ENCODE data around the gene MT3. TPM values are rescaled to one million over a fixed set of nuclear protein-coding genes. Genes with fewer than 3 reads are reported as not detected.

Gene MT3
- total RNA-seq, 4 donors from 2014 or later: not detected

GRCh38 chr16:56639045-56639444 is 49.7 kb downstream of the MT3 start:
- intact Hi-C loops (cut with DNase I): no loop called here
- no peak for DNase-seq
- 91 to 100% methylated on average over 1 of the region's 1 CpG for WGBS, 2 donors
- no peak for TF ChIP-seq CTCF (IDR thresholded peaks at IDR 0.05)
- no peak for TF ChIP-seq POLR2A (IDR thresholded peaks at IDR 0.05)
- no peaks in the 10 kb centered on the region for H3K9me3 ChIP-seq
- peaks cover 18 to 52% (median 30%) of the 10 kb centered on the region in 3 donors for H3K4me1 ChIP-seq
- no peak overlapping the region for H3K27ac ChIP-seq
- no peak overlapping the region for H3K4me3 ChIP-seq
- peaks cover 3 to 97% (median 9%) of the 10 kb centered on the region in 4 donors for H3K27me3 ChIP-seq
- H3K36me3 ChIP-seq: no peaks in the 10 kb centered on the region

- intact Hi-C loops (cut with DNase I): no loop called here
- peaks cover 0 to 97% (median 9%) of the 10 kb centered on the region in 4 donors for H3K27me3 ChIP-seq
- no peaks in the 10 kb centered on the region for H3K36me3 ChIP-seq
- no peak overlapping the region for H3K4me3 ChIP-seq
- H3K27ac ChIP-seq: no peak overlapping the region
- no peak for DNase-seq
- WGBS, 2 donors: 43 to 72% methylated on average over 1 of the region's 1 CpG
- peaks cover 20 to 49% (median 30%) of the 10 kb centered on the region in 3 donors for H3K4me1 ChIP-seq
- no peaks in the 10 kb centered on the region for H3K9me3 ChIP-seq
- TF ChIP-seq POLR2A (IDR thresholded peaks at IDR 0.05): no peak
- no peak for TF ChIP-seq CTCF (IDR thresholded peaks at IDR 0.05)
These were observed 50.7 kb downstream of the MT3 start for GRCh38 chr16:56640076-56640475.

Other genes with a start within 250 kb of the MT3 start
- gene AMFR, start 164.0 kb upstream of the MT3 start, total RNA-seq: 100 to 1,000 TPM in 2 of 4 donors, 10 to 100 TPM in 2; 69.9 to 133 (median 111) TPM
- 10 to 100 TPM; 39.4 to 55.5 (median 48.2) TPM for gene NUDT21, start 138.2 kb upstream of the MT3 start, total RNA-seq
- gene OGFOD1, start 138.0 kb upstream of the MT3 start, total RNA-seq: 10 to 100 TPM; 28.8 to 58.3 (median 32.1) TPM
- gene BBS2, start 69.5 kb upstream of the MT3 start, total RNA-seq: 10 to 100 TPM; 15.2 to 60.8 (median 31.1) TPM
- not detected for gene MT4, start 24.5 kb upstream of the MT3 start, total RNA-seq
- gene MT2A, start 19.1 kb downstream of the MT3 start, total RNA-seq: 100 to 1,000 TPM in 2 of 4 donors, 10 to 100 TPM in 2; 76.5 to 157 (median 96.2) TPM
- 100 to 1,000 TPM in 1 of 4 donors, 10 to 100 TPM in 3; 52.4 to 106 (median 88.7) TPM for gene MT1E, start 36.3 kb downstream of the MT3 start, total RNA-seq
- gene MT1M, start 43.1 kb downstream of the MT3 start, total RNA-seq: 1 to 10 TPM in 2 of 4 donors, under 1 TPM in 1, not detected in 1; 0.57 to 7.4 (median 4.8) TPM
- 10 to 100 TPM in 1 of 4 donors, 1 to 10 TPM in 2, not detected in 1; 3.3 to 34.2 (median 5.3) TPM for gene MT1A, start 49.1 kb downstream of the MT3 start, total RNA-seq
- gene MT1B, start 62.4 kb downstream of the MT3 start, total RNA-seq: not detected
- gene MT1F, start 68.4 kb downstream of the MT3 start, total RNA-seq: 1 to 10 TPM in 3 of 4 donors, not detected in 1; 2.8 to 4.2 (median 2.9) TPM
- 10 to 100 TPM in 3 of 4 donors, 1 to 10 TPM in 1; 5.8 to 52.1 (median 16.5) TPM for gene MT1G, start 78.5 kb downstream of the MT3 start, total RNA-seq
- 1 to 10 TPM in 1 of 4 donors, not detected in 3; 5.7 TPM for gene MT1H, start 80.3 kb downstream of the MT3 start, total RNA-seq
- gene MT1X, start 92.9 kb downstream of the MT3 start, total RNA-seq: 1,000 to 10,000 TPM in 1 of 4 donors, 100 to 1,000 TPM in 3; 343 to 1,688 (median 688) TPM
- gene NUP93, start 140.6 kb downstream of the MT3 start, total RNA-seq: 10 to 100 TPM; 38.2 to 46.5 (median 41.2) TPM